Measurements from ENCODE around the gene FEV. TPM values are rescaled to one million over a fixed set of nuclear protein-coding genes. Genes with fewer than 3 reads are reported as not detected.

Gene FEV
- polyA plus RNA-seq, 1 donor from 2014 or later = not detected

- H3K27me3 Mint-ChIP-seq = peaks cover 75% of the 10 kb centered on the region
- no peaks in the 10 kb centered on the region for H3K36me3 Mint-ChIP-seq
- no peak overlapping the region for H3K4me3 Mint-ChIP-seq
Measured at GRCh38 chr2:218990612-218991011, 5.6 kb upstream of the FEV start.

GRCh38 chr2:218990052-218990451 lies 5.1 kb upstream of the FEV start:
- H3K27ac Mint-ChIP-seq = no peak overlapping the region
- H3K36me3 Mint-ChIP-seq = no peaks in the 10 kb centered on the region
- H3K27me3 Mint-ChIP-seq = peaks cover 71% of the 10 kb centered on the region
- peaks cover 0 to 4% (median 3%) of the 10 kb centered on the region in 3 donors for H3K4me1 Mint-ChIP-seq
- no peak overlapping the region for H3K4me3 Mint-ChIP-seq
- H3K9me3 Mint-ChIP-seq = no peaks in the 10 kb centered on the region

More at GRCh38 chr2:218990612-218991011, 5.6 kb upstream of the FEV start:
- Mint-ChIP-seq H3K4me1 (peaks cover 0 to 6% (median 4%) of the 10 kb centered on the region in 3 donors), H3K9me3 (no peaks in the 10 kb centered on the region), H3K27ac (no peak overlapping the region)

- Mint-ChIP-seq H3K4me1 (peaks cover 0 to 6% (median 4%) of the 10 kb centered on the region in 3 donors), H3K27ac (no peak overlapping the region), H3K4me3 (no peak overlapping the region), H3K9me3 (no peaks in the 10 kb centered on the region), H3K36me3 (no peaks in the 10 kb centered on the region), H3K27me3 (peaks cover 63% of the 10 kb centered on the region)
Measured at GRCh38 chr2:218988650-218989049, 3.7 kb upstream of the FEV start.

- H3K36me3 Mint-ChIP-seq = no peaks in the 10 kb centered on the region
- peaks cover 2 to 6% (median 6%) of the 10 kb centered on the region in 3 donors for H3K4me1 Mint-ChIP-seq
- H3K27me3 Mint-ChIP-seq = peaks cover 66% of the 10 kb centered on the region
- no peaks in the 10 kb centered on the region for H3K9me3 Mint-ChIP-seq
- no peak overlapping the region for H3K27ac Mint-ChIP-seq
- no peak overlapping the region for H3K4me3 Mint-ChIP-seq
Measured at GRCh38 chr2:218988164-218988563, 3.2 kb upstream of the FEV start.

GRCh38 chr2:218986148-218986761 lies 1.3 kb upstream of the FEV start:
- no peaks in the 10 kb centered on the region for H3K9me3 Mint-ChIP-seq
- peak overlapping the region in 1 of 4 donors; percentile 59 for H3K4me3 Mint-ChIP-seq
- peak overlapping the region in 1 of 3 donors; percentile 53 for H3K27ac Mint-ChIP-seq
- H3K4me1 Mint-ChIP-seq = peaks cover 5 to 8% (median 6%) of the 10 kb centered on the region in 3 donors
- peaks cover 64% of the 10 kb centered on the region for H3K27me3 Mint-ChIP-seq
- no peaks in the 10 kb centered on the region for H3K36me3 Mint-ChIP-seq

- H3K27ac Mint-ChIP-seq = no peak overlapping the region
Measured at GRCh38 chr2:218985325-218986091, 524 bp upstream of the FEV start.

GRCh38 chr2:218984239-218985020 lies 554 bp downstream of the FEV start:
- Mint-ChIP-seq H3K27ac (peak overlapping the region in 2 of 3 donors; percentile 64 to 91), H3K4me3 (peak overlapping the region; percentile 42 to 70 (median 50)), H3K4me1 (peaks cover 11 to 16% (median 14%) of the 10 kb centered on the region in 3 donors), H3K27me3 (peaks cover 60% of the 10 kb centered on the region), H3K9me3 (no peaks in the 10 kb centered on the region), H3K36me3 (no peaks in the 10 kb centered on the region)

More at GRCh38 chr2:218985325-218986091, 524 bp upstream of the FEV start:
- Mint-ChIP-seq H3K9me3 (no peaks in the 10 kb centered on the region), H3K27me3 (peaks cover 62% of the 10 kb centered on the region), H3K36me3 (no peaks in the 10 kb centered on the region), H3K4me1 (peaks cover 8 to 12% (median 11%) of the 10 kb centered on the region in 3 donors), H3K4me3 (peak overlapping the region in 1 of 4 donors; percentile 17)

GRCh38 chr2:218983934-218984238 lies 1.1 kb downstream of the FEV start:
- H3K27ac Mint-ChIP-seq = peak overlapping the region in 2 of 3 donors; percentile 62 to 80
- no peaks in the 10 kb centered on the region for H3K9me3 Mint-ChIP-seq
- H3K27me3 Mint-ChIP-seq = peaks cover 60% of the 10 kb centered on the region
- H3K4me1 Mint-ChIP-seq = peaks cover 11 to 16% (median 14%) of the 10 kb centered on the region in 3 donors
- peak overlapping the region in 2 of 4 donors; percentile 21 to 50 for H3K4me3 Mint-ChIP-seq
- H3K36me3 Mint-ChIP-seq = no peaks in the 10 kb centered on the region

- H3K4me1 Mint-ChIP-seq = peaks cover 11 to 16% (median 14%) of the 10 kb centered on the region in 3 donors
- H3K27ac Mint-ChIP-seq = peak overlapping the region; percentile 46 to 80 (median 62)
- peaks cover 58% of the 10 kb centered on the region for H3K27me3 Mint-ChIP-seq
- H3K36me3 Mint-ChIP-seq = no peaks in the 10 kb centered on the region
- H3K9me3 Mint-ChIP-seq = no peaks in the 10 kb centered on the region
- H3K4me3 Mint-ChIP-seq = peak overlapping the region in 3 of 4 donors; percentile 49 to 51 (median 50)
Measured at GRCh38 chr2:218983263-218983933, 1.6 kb downstream of the FEV start.

GRCh38 chr2:218982586-218983262 lies 2.3 kb downstream of the FEV start:
- peaks cover 11 to 16% (median 14%) of the 10 kb centered on the region in 3 donors for H3K4me1 Mint-ChIP-seq
- no peaks in the 10 kb centered on the region for H3K9me3 Mint-ChIP-seq
- H3K27me3 Mint-ChIP-seq = peaks cover 58% of the 10 kb centered on the region
- H3K36me3 Mint-ChIP-seq = no peaks in the 10 kb centered on the region
- peak overlapping the region; percentile 46 to 80 (median 62) for H3K27ac Mint-ChIP-seq
- peak overlapping the region in 3 of 4 donors; percentile 50 to 69 (median 60) for H3K4me3 Mint-ChIP-seq

GRCh38 chr2:218981881-218982585 lies 3.0 kb downstream of the FEV start:
- Mint-ChIP-seq H3K9me3 (no peaks in the 10 kb centered on the region), H3K27ac (peak overlapping the region in 2 of 3 donors; percentile 35 to 73), H3K4me3 (peak overlapping the region; percentile 40 to 77 (median 64)), H3K27me3 (peaks cover 56% of the 10 kb centered on the region), H3K4me1 (peaks cover 11 to 16% (median 14%) of the 10 kb centered on the region in 3 donors), H3K36me3 (no peaks in the 10 kb centered on the region)

- peak overlapping the region in 2 of 3 donors; percentile 85 to 91 for H3K27ac Mint-ChIP-seq
- peaks cover 11 to 16% (median 14%) of the 10 kb centered on the region in 3 donors for H3K4me1 Mint-ChIP-seq
- peak overlapping the region; percentile 76 to 93 (median 91) for H3K4me3 Mint-ChIP-seq
- no peaks in the 10 kb centered on the region for H3K9me3 Mint-ChIP-seq
- no peaks in the 10 kb centered on the region for H3K36me3 Mint-ChIP-seq
- H3K27me3 Mint-ChIP-seq = peaks cover 51% of the 10 kb centered on the region
Measured at GRCh38 chr2:218981390-218981880, 3.5 kb downstream of the FEV start.

GRCh38 chr2:218980735-218981389 lies 4.1 kb downstream of the FEV start:
- Mint-ChIP-seq H3K27ac (peak overlapping the region in 2 of 3 donors; percentile 85 to 91), H3K4me3 (peak overlapping the region; percentile 76 to 93 (median 91)), H3K36me3 (no peaks in the 10 kb centered on the region), H3K27me3 (peaks cover 47% of the 10 kb centered on the region), H3K9me3 (no peaks in the 10 kb centered on the region), H3K4me1 (peaks cover 11 to 16% (median 14%) of the 10 kb centered on the region in 3 donors)
